ENCODE measurements around the gene FGF1.

FGF1 gene

GRCh38 chr5:142644640-142645361, 41.1 kb downstream of the FGF1 start:
- DNase-seq (ENCODE audit: low read depth in 2 of 2) = peak; percentile 98

GRCh38 chr5:142644127-142644526, 41.8 kb downstream of the FGF1 start:
- DNase-seq (ENCODE audit: low read depth in 2 of 2) = no peak

GRCh38 chr5:142643634-142644033, 42.3 kb downstream of the FGF1 start:
- peak in 1 of 2 experiments; percentile 69 for DNase-seq (ENCODE audit: low read depth in 2 of 2)

- DNase-seq (ENCODE audit: low read depth in 2 of 2) = no peak
These were observed 43.5 kb downstream of the FGF1 start for GRCh38 chr5:142642427-142642826.

GRCh38 chr5:142641711-142642110, 44.2 kb downstream of the FGF1 start:
- DNase-seq (ENCODE audit: low read depth in 2 of 2) = no peak

GRCh38 chr5:142640316-142641005, 45.4 kb downstream of the FGF1 start:
- no peak for DNase-seq (ENCODE audit: low read depth in 2 of 2)

GRCh38 chr5:142639455-142639854, 46.4 kb downstream of the FGF1 start:
- DNase-seq (ENCODE audit: low read depth in 2 of 2) = no peak

- no peak for DNase-seq (ENCODE audit: low read depth in 2 of 2)
These were observed 48.0 kb downstream of the FGF1 start for GRCh38 chr5:142637871-142638270.

GRCh38 chr5:142636698-142637324, 49.1 kb downstream of the FGF1 start:
- no peak for DNase-seq (ENCODE audit: low read depth in 2 of 2)

GRCh38 chr5:142636093-142636492, 49.8 kb downstream of the FGF1 start:
- DNase-seq (ENCODE audit: low read depth in 2 of 2) = no peak

- no peak for DNase-seq (ENCODE audit: low read depth in 2 of 2)
These were observed 51.5 kb downstream of the FGF1 start for GRCh38 chr5:142634216-142635011.

- no peak for DNase-seq (ENCODE audit: low read depth in 2 of 2)
These were observed 54.9 kb downstream of the FGF1 start for GRCh38 chr5:142630927-142631539.

GRCh38 chr5:142627383-142628217, 58.3 kb downstream of the FGF1 start:
- DNase-seq (ENCODE audit: low read depth in 2 of 2) = no peak

GRCh38 chr5:142626786-142627185, 59.1 kb downstream of the FGF1 start:
- DNase-seq (ENCODE audit: low read depth in 2 of 2) = no peak

GRCh38 chr5:142626099-142626498, 59.8 kb downstream of the FGF1 start:
- no peak for DNase-seq (ENCODE audit: low read depth in 2 of 2)

GRCh38 chr5:142621227-142621626, 64.7 kb downstream of the FGF1 start:
- DNase-seq (ENCODE audit: low read depth in 2 of 2) = peak; percentile 88 to 89

- DNase-seq (ENCODE audit: low read depth in 2 of 2) = no peak
These were observed 66.1 kb downstream of the FGF1 start for GRCh38 chr5:142619815-142620214.

GRCh38 chr5:142618130-142618523, 67.8 kb downstream of the FGF1 start:
- peak in 1 of 2 experiments; percentile 16 for DNase-seq (ENCODE audit: low read depth in 2 of 2)

- DNase-seq (ENCODE audit: low read depth in 2 of 2) = no peak
These were observed 68.3 kb downstream of the FGF1 start for GRCh38 chr5:142617416-142618129.

GRCh38 chr5:142615948-142616347, 69.9 kb downstream of the FGF1 start:
- DNase-seq (ENCODE audit: low read depth in 2 of 2) = no peak
